C4-2B (cell line): Measurements from ENCODE around the gene MKI67.

Experiments used
- H3K27ac ChIP-seq: fragments of 450-650 bp; 2 replicates; pipeline ENCODE4 v1.5.1; 2017
- ZFX ChIP-seq: fragments of 450-650 bp; IDR thresholded peaks from 2 replicates; pipeline ENCODE4 v1.6.1; 2017
- TF ChIP-seq, protein P1 (sequence below): fragments of 450-650 bp; conservative IDR thresholded peaks from 2 replicates; pipeline ENCODE4 v1.5.1; 2017; ENCODE audit warnings: mild to moderate bottlenecking

The MKI67 gene

DNA sequence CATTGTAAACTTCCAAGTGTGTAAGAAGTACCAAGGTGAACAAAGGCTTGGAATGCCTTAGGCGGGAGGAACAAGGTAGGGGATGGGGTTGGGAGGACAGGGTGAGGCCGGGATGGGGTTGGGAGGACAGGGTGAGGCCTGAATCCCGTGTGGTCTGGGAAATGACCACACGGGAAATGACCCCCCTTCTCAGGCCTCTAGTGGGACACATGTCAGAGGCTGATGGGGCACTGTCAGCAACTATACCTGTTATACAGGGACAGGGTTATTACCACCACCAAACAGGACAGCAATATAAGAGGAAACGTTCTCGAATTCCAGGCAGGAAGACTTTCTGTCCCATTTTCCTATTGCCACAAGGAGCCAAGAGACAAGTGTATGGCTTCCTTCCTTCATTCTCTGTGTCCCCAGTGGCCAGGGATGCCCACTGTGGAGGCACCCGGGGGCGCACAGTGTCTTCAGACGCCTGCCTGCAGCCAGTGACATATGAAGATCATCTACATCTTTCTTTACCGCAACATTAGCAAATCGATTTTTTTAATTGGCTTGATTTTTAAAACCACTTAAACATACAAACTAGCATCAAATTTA, 1.3 kb downstream of the MKI67 start:
- TF ChIP-seq ZFX: no peak
- TF ChIP-seq, protein P1, sequence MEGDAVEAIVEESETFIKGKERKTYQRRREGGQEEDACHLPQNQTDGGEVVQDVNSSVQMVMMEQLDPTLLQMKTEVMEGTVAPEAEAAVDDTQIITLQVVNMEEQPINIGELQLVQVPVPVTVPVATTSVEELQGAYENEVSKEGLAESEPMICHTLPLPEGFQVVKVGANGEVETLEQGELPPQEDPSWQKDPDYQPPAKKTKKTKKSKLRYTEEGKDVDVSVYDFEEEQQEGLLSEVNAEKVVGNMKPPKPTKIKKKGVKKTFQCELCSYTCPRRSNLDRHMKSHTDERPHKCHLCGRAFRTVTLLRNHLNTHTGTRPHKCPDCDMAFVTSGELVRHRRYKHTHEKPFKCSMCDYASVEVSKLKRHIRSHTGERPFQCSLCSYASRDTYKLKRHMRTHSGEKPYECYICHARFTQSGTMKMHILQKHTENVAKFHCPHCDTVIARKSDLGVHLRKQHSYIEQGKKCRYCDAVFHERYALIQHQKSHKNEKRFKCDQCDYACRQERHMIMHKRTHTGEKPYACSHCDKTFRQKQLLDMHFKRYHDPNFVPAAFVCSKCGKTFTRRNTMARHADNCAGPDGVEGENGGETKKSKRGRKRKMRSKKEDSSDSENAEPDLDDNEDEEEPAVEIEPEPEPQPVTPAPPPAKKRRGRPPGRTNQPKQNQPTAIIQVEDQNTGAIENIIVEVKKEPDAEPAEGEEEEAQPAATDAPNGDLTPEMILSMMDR: no peak

DNA sequence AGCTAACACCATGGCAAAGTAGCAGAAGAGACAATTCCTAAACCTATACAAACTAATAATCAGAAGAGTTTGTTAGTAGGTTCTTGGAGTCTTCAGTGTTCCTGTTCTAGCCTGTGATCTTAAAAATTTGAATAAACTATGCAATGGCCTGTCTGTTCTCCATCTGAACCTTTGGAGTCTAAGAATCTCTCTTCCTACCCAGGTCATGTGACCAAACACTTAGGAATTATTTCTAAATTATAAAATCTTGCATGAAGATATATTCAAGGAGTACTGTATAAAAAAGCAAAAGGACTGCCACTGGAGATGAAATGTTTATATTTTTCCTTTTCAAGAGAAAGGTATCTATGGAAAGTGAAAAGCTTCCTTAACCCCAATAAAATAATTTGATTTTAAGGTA, 2.4 kb downstream of the MKI67 start:
- no peak for TF ChIP-seq ZFX
- TF ChIP-seq, protein P1: no peak
- peak overlapping the region; percentile 97; the same call in 1 of the 2 replicates for H3K27ac ChIP-seq

More for the DNA sequence above, 1.3 kb downstream of the MKI67 start:
- H3K27ac ChIP-seq: peak overlapping the region; percentile 97

DNA sequence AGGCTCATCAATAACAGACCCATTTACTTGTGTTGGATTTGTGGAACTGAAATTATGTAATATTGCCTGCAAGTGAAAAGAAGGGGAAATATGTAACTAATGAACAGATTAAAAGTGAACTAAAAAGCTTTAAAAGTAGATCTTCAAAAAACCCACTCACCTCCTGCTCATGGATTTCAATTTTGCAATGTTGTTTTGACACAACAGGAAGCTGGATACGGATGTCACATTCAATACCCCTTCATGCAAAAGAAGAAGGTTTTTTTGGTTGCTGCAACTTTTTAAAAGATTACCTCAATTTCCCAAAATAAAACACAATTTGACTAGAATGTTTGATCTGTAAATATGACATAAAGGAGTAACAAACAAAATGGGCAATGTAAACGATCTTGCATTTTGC, 3.3 kb downstream of the MKI67 start:
- no peak overlapping the region for H3K27ac ChIP-seq

DNA sequence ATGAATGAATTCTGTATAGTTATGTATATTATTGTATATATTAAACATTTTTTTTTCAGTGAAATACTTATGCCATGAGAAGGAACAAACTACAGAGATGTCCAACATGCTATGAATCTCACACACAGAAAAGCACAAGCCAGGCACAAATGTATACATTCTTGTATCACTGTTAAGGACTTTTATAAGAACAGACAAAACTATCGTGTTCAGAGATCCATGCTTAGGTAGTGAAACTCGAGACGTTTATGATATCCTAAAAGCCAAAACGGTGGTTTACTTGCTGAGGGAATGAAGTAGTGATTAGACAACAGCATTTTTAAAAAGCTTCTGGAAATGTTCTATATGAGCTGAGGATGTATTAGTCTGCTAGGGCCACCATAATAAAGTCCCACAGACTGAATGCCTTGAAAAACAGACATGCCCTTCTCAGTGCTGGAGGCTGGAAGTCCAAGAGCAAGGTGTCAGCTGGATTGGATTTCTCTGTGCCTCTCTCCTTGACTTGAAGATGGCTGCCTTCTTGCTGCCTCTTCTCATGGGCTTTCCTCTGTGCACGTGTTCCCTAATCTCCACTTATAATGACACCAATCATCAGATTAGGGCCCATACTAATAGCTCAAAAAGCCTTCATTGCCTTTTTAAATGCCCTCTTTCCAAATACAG, 4.3 kb downstream of the MKI67 start:
- TF ChIP-seq ZFX: no peak
- TF ChIP-seq, protein P1: no peak
- no peak overlapping the region for H3K27ac ChIP-seq

More for the DNA sequence above, 3.3 kb downstream of the MKI67 start:
- TF ChIP-seq, protein P1: no peak
- no peak for TF ChIP-seq ZFX

DNA sequence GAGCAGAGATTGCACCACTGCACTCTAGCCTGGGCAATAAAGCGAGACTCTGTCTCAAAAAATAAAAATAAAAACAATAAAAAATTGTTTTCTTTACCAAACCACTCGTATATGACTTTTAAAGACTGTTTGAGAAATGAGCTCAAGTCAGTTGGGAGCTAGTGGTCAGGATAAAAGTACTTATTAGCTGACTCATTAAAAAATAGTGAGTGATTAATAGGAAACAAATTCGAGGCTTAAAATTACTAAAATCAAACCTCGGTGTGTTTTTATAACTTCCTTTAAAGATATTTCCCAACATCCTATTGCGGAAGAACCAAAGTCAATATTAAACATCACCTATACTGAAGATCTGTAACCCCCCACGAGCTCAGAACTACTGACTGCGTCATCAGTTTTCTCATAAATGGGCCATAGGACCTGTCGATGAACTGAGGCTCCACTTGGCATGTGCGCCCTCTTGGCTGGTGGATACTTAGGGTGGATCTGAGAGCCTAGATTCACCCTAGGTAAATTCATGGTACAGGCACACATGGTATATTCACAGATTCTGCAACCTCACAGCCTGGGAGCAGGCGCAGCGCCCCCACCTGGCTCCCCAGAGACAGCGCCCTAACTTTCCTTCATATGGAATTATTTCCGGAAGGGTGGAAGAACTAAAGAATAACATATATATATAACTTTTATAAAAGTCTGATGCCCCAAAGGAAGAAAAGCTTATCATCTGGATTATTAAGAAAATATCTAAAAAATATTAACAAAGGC, 9.2 kb downstream of the MKI67 start:
- no peak overlapping the region for H3K27ac ChIP-seq
- TF ChIP-seq, protein P1: peak; percentile 37
- TF ChIP-seq ZFX: no peak

DNA sequence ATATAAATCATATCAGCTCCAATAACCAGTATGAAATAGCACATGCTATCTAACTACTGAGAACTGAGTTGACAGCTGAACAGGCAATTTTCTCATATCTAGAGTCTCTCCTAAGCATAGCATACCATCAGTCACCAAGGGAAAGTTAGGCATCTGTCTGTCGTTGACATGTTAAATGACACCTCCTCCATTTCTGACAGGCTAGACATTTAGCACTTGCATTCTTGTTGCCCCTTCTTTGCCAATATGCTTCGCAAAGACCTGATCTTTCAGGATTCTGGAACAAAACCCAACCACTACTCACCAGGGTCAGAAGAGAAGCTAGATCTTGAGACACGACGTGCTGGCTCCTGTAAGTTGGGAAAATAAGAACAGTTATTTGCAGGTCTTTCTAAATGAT, 10.0 kb downstream of the MKI67 start:
- no peak overlapping the region for H3K27ac ChIP-seq
- TF ChIP-seq, protein P1: no peak
- no peak for TF ChIP-seq ZFX

DNA sequence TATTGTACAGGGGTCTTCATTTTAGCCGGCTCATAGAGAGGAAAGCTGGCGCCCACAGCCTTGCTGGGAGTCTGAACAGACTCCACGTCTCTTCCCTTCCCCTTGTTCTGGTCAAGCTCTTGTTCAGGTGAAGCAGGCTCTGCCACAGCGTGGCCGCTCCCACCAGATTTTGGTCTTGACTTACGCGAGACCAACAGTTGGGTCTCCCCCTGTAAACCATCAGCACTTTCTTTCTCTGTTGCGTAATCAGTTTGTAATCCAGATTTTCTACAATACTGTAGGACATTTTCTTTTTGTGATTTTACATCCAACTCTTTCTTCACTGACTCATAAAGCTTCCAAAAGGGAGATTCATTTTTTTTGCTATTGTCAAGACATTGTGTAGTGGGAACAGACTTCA, 10.9 kb downstream of the MKI67 start:
- no peak for TF ChIP-seq ZFX
- TF ChIP-seq, protein P1: no peak
- no peak overlapping the region for H3K27ac ChIP-seq
